Testis (tissue), 2 donors: ENCODE results near the gene ZNRF3.
"Not testable (repeated sequence)": the region's sequence is repeated elsewhere in the genome, so short reads cannot be mapped to it uniquely, and the experiment has no call there.

ENCODE experiments used
- POLR2A ChIP-seq: fragments of 450-650 bp; IDR thresholded peaks from one replicate; pipeline ENCODE4 v1.6.1; 2017; ENCODE audit warnings: antibody characterized with exemption, mild to moderate bottlenecking, moderate library complexity
- TF ChIP-seq, protein P1 (sequence below), 3 experiments: fragments of 450-650 bp in 2 of 3; fragments of 200-600 bp in 1 of 3; sonication (generic) in 1 of 3; IDR thresholded peaks; one replicate each; pipeline ENCODE4 v1.5.1; 2016 to 2019; ENCODE audit warnings: antibody characterized with exemption in 3 of 3, mild to moderate bottlenecking in 2 of 3, moderate library complexity in 1 of 3

DNA sequence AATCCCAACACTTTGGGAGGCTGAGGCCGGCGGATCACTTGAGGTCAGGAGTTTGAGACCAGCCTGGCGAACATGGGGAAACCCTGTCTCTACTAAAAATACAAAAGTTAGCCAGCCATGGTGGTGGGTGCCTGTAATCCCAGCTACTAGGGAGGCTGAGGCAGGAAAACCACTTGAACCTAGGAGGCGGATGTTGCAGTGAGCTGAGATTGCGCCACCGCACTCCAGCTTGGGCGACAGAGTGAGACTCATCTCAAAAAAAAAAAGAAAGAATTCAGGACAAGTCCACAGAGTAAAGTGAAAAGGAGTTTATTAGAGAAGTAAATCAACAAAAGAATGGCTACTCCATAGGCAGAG, 200.2 kb downstream of the ZNRF3 start:
- TF ChIP-seq, protein P1, sequence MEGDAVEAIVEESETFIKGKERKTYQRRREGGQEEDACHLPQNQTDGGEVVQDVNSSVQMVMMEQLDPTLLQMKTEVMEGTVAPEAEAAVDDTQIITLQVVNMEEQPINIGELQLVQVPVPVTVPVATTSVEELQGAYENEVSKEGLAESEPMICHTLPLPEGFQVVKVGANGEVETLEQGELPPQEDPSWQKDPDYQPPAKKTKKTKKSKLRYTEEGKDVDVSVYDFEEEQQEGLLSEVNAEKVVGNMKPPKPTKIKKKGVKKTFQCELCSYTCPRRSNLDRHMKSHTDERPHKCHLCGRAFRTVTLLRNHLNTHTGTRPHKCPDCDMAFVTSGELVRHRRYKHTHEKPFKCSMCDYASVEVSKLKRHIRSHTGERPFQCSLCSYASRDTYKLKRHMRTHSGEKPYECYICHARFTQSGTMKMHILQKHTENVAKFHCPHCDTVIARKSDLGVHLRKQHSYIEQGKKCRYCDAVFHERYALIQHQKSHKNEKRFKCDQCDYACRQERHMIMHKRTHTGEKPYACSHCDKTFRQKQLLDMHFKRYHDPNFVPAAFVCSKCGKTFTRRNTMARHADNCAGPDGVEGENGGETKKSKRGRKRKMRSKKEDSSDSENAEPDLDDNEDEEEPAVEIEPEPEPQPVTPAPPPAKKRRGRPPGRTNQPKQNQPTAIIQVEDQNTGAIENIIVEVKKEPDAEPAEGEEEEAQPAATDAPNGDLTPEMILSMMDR (IDR thresholded peaks at IDR 0.05): not testable (repeated sequence)
- TF ChIP-seq POLR2A: not testable (repeated sequence)
